GM12878 (cell line): ENCODE data around the gene CCSER1. TPM values are rescaled to one million over a fixed set of nuclear protein-coding genes. Genes with fewer than 3 reads are reported as not detected.

Source experiments
- ATAC-seq: fragments of 200-7000 bp; cut with Tn5 transposase; 3 replicates; pipeline ENCODE4 v1.9.1; 2020; ENCODE audit warnings: mild to moderate bottlenecking, moderate library complexity
- BruUV-seq: library from RNA; stranded (reverse); fragments of 400-500 nt; replicated peaks from 2 replicates; lab custom pipeline; 2021; lab: Mats Ljungman, UMichigan
- CTCF ChIA-PET: fragments of 300-600 bp; sonication (Branson Sonifier 250); formaldehyde crosslinking; extraction: SDS; loops from one replicate; lab custom pipeline; 2021; ENCODE audit warnings: inconsistent platforms; lab: Yijun Ruan, JAX
- POLR2A ChIA-PET: fragments of 350-600 bp; formaldehyde crosslinking; extraction: SDS; loops from one replicate; lab custom pipeline; 2021; ENCODE audit warnings: inconsistent platforms; lab: Charles Lee
- RAD21 ChIA-PET: fragments of 300-600 bp; sonication (Branson Sonifier 250); formaldehyde crosslinking; loops from one replicate; lab custom pipeline; 2023; ENCODE audit warnings: antibody characterized with exemption; ENCODE audit not compliant: unreplicated experiment; lab: Charles Lee
- SMC1A ChIA-PET: fragments of 300-600 bp; sonication (Branson Sonifier 250); formaldehyde crosslinking; loops from one replicate; lab custom pipeline; 2023; ENCODE audit not compliant: unreplicated experiment, uncharacterized antibody; lab: Charles Lee
- DNase-seq: peaks from one replicate; pipeline ENCODE4 v3.0.0-alpha.2; 2011; ENCODE audit warnings: low read depth, low spot score
- FAIRE-seq: peaks from 3 replicates; lab custom pipeline; 2011; peaks lifted over from hg19 to GRCh38; lab: Jason Lieb, UNC
- H2AFZ ChIP-seq: 2 replicates; pipeline ENCODE4 v1.6.0; 2011; ENCODE audit warnings: low read depth, low read length, control low read depth; ENCODE audit not compliant: control insufficient read depth
- H3K27ac ChIP-seq: 2 replicates; pipeline ENCODE4 v1.5.1; 2011; ENCODE audit warnings: control low read depth; ENCODE audit not compliant: control insufficient read depth, insufficient read depth
- H3K27me3 ChIP-seq, 2 experiments: replicated peaks in 1 of 2; 2 replicates each; pipeline versions ENCODE4 v1.6.0 to v1.6.1; 2011; ENCODE audit warnings: low read length in 1 of 2; ENCODE audit not compliant: control insufficient read depth in 2 of 2, insufficient read depth in 2 of 2
- H3K36me3 ChIP-seq, 2 experiments: 2 replicates each; pipeline ENCODE4 v1.5.1; 2011; ENCODE audit warnings: low read length in 1 of 2; ENCODE audit not compliant: control insufficient read depth in 2 of 2, insufficient read depth in 2 of 2
- H3K4me1 ChIP-seq: 2 replicates; pipeline ENCODE4 v1.6.1; 2011; ENCODE audit warnings: mild to moderate bottlenecking, low read length, moderate library complexity, mixed read lengths; ENCODE audit not compliant: control insufficient read depth, insufficient read depth
- H3K4me2 ChIP-seq: 2 replicates; pipeline ENCODE4 v1.6.0; 2011; ENCODE audit warnings: control low read depth; ENCODE audit not compliant: control insufficient read depth, insufficient read depth
- H3K4me3 ChIP-seq: fragments of 200-600 bp; sonication (generic); 2 replicates; pipeline ENCODE4 v1.5.1; 2016
- H3K79me2 ChIP-seq: 2 replicates; pipeline ENCODE4 v1.6.0; 2011; ENCODE audit warnings: low read length; ENCODE audit not compliant: control insufficient read depth, insufficient read depth
- H3K9ac ChIP-seq: 2 replicates; pipeline ENCODE4 v1.8.0; 2011; ENCODE audit warnings: low read length, control low read depth, mixed read lengths; ENCODE audit not compliant: control insufficient read depth, insufficient read depth
- H3K9me3 ChIP-seq: replicated peaks from 3 replicates; pipeline ENCODE4 v1.5.1; 2011; ENCODE audit warnings: mild to moderate bottlenecking, low read length; ENCODE audit not compliant: control insufficient read depth, insufficient read depth
- H4K20me1 ChIP-seq: 2 replicates; pipeline ENCODE4 v1.6.0; 2011; ENCODE audit not compliant: control insufficient read depth, insufficient read depth
- E4F1 ChIP-seq: fragments of 450-650 bp; IDR thresholded peaks from 2 replicates; pipeline ENCODE4 v1.6.1; 2018; ENCODE audit warnings: borderline replicate concordance, mild to moderate bottlenecking; ENCODE audit not compliant: partially characterized antibody
- IKZF1 ChIP-seq: fragments of 450-650 bp; conservative IDR thresholded peaks from 2 replicates; pipeline ENCODE4 v1.6.1; 2017; ENCODE audit warnings: antibody characterized with exemption, mild to moderate bottlenecking
- IKZF2 ChIP-seq, 2 experiments: fragments of 450-650 bp; IDR thresholded peaks; 2 replicates each; pipeline ENCODE4 v1.6.1; 2017; ENCODE audit warnings: mild to moderate bottlenecking in 2 of 2, moderate library complexity in 2 of 2
- RCOR1 ChIP-seq: conservative IDR thresholded peaks from 2 replicates; pipeline ENCODE4 v1.6.1; 2012; ENCODE audit warnings: low read depth, low read length, improper control_type of control experiment
- USF2 ChIP-seq: IDR thresholded peaks from 2 replicates; pipeline ENCODE4 v1.6.1; 2011; ENCODE audit warnings: low read depth, low read length, improper control_type of control experiment, borderline replicate concordance
- WGBS: methylation state at CpG from one replicate; pipeline ENCODE4 v1.1.6; 2016; ENCODE audit warnings: low lambda C conversion rate; ENCODE audit not compliant: insufficient replicate concordance, insufficient coverage; ENCODE audit errors: missing lambda C conversion rate; 5-methylcytosine and 5-hydroxymethylcytosine counted together
- in situ Hi-C: fragments of 300-500 bp; cut with MboI; formaldehyde crosslinking; loops from 9 replicates; pipeline ENCODE4 v1.14.3; 2018; ENCODE audit warnings: mixed read lengths
- intact Hi-C: fragments of 100-400 bp; cut with micrococcal nuclease; formaldehyde crosslinking; loops from one replicate; pipeline ENCODE4 v1.14.2; 2022; ENCODE audit not compliant: unreplicated experiment
- polyA plus RNA-seq, 11 experiments: library from polyadenylated mRNA; depleted of rRNA in 4 of 11; unstranded in 6 of 11; stranded (reverse) in 5 of 11; fragments of >200 nt; fragmentation: Nextera tagmentation in 4 of 11; fragmentation: Illumina TruSeq in 1 of 11; extraction: Ambion mirVana in 4 of 11; extraction: Trizol in 1 of 11; gene quantifications; 1 replicate in 1 of 11; 2 replicates in 10 of 11; pipeline versions ENCODE4 v1.2.1 to v1.2.3, GENCODE V29; 2011 to 2016; ENCODE audit warnings: inconsistent platforms in 2 of 11, missing spikeins in 2 of 11, low read depth in 1 of 11
- total RNA-seq, 4 experiments: library from RNA; depleted of rRNA in 3 of 4; stranded (reverse); fragments of >200 nt in 3 of 4; fragmentation: Illumina TruSeq in 1 of 4; extraction: Trizol in 1 of 4; gene quantifications; 2 replicates each; pipeline versions ENCODE4 v1.2.1 to v1.2.3, GENCODE V29; 2013 to 2021

CCSER1 gene
- total and polyA plus RNA-seq, 10 of the 15 experiments (the other 5 are each of a cell fraction or from before 2014, with no cell fraction given), result 0.22 to 2.7 (median 1.0) TPM

DNA sequence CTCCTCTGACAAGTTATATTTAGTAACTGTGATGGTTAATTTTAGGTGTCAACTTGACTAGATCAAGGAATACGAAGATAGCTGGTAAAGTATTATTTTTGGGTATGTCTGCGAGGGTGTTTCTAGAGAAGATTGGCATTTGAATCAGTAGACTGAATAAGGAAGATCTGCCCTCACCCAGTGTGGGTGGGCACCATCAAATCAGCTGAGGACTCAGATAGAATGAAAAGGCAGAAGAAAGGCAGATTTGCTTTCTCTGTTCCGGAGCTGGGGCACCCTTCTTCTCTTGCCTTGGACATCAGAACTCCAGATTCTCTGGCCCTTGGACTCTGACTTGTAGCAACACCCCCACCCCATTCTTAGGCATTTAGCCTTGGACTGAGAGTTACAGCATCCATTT lies 981.6 kb downstream of the CCSER1 start:
- no peaks in the 10 kb centered on the region for H3K9me3 ChIP-seq
- no peaks in the 10 kb centered on the region for H3K27me3 ChIP-seq
- ATAC-seq (no peak), FAIRE-seq (no peak), DNase-seq (no peak)
- H2AFZ ChIP-seq, result no peak overlapping the region
- no peak overlapping the region for H3K9ac ChIP-seq
- intact Hi-C loops (no loop called here), in situ Hi-C loops (loop anchor here (25.0 kb wide), 1 partner anchor 1279 kb away; no protein-coding TSS in a partner anchor)
- no peaks in the 10 kb centered on the region for H3K36me3 ChIP-seq
- POLR2A ChIA-PET, result no interaction called here
- no peak overlapping the region for H3K4me3 ChIP-seq
- no peaks in the 10 kb centered on the region for H4K20me1 ChIP-seq
- no peak overlapping the region for H3K27ac ChIP-seq
- no peaks in the 10 kb centered on the region for H3K4me1 ChIP-seq
- RAD21 ChIA-PET, result no interaction called here
- SMC1A ChIA-PET, result no interaction called here
- WGBS, result 2% methylated on average over 3 of the region's 3 CpGs
- TF ChIP-seq IKZF1, result no peak
- no peak for TF ChIP-seq RCOR1
- no peak overlapping the region for H3K4me2 ChIP-seq
- H3K79me2 ChIP-seq, result no peaks in the 10 kb centered on the region
- BruUV-seq, result no TSS peak
- CTCF ChIA-PET, result interaction anchor here (1.2 to 1.3 kb wide), 2 partner anchors 8 to 690 kb away, joined by 3 to 4 read pairs; no protein-coding TSS in a partner anchor

DNA sequence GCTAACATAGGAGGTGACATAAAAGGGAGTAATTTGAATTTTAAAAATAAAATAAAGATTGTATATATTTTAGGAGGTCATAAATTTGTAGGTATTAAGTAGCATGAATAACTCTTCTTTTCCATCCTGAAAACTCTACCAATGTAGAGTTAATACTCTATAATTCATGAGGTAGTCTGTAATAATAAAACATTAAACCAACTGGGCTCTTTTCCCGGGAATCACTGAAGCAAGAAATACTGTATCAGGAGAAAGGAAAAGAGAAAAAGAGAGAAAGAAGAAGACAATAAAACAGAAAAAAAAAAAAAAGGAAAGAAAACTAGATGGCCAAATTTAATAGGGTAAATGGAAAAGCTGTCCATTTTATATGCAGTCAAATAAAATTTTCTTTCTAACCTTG lies 984.4 kb downstream of the CCSER1 start:
- POLR2A ChIA-PET, result no interaction called here
- 46% methylated on average over 1 of the region's 1 CpG for WGBS
- DNase-seq, result no peak
- H3K4me3 ChIP-seq, result no peak overlapping the region
- BruUV-seq, result no TSS peak
- TF ChIP-seq USF2 (no peak), IKZF2 (IDR thresholded peaks at IDR 0.05) (no peak), E4F1 (no peak)
- TF ChIP-seq, all 136 proteins: peak for 0
- no peaks in the 10 kb centered on the region for H3K79me2 ChIP-seq
- H3K4me1 ChIP-seq, result no peaks in the 10 kb centered on the region
- ChIA-PET RAD21 (interaction anchor here (1.5 kb wide), 1 partner anchor 693 kb away, joined by 6 read pairs; no protein-coding TSS in a partner anchor), CTCF (interaction anchor here (0.9 to 3.9 kb wide), 5 partner anchors 12 to 1276 kb away, joined by 3 to 21 read pairs (median 15); no protein-coding TSS in a partner anchor), SMC1A (interaction anchor here (0.5 to 0.8 kb wide), 3 partner anchors 415 to 693 kb away, joined by 3 read pairs; no protein-coding TSS in a partner anchor)
- no peaks in the 10 kb centered on the region for H3K36me3 ChIP-seq
- H3K9me3 ChIP-seq, result no peaks in the 10 kb centered on the region
- H3K9ac ChIP-seq, result no peak overlapping the region
- H3K27ac ChIP-seq, result no peak overlapping the region
- no peaks in the 10 kb centered on the region for H4K20me1 ChIP-seq
- no peak overlapping the region for H3K4me2 ChIP-seq
- no peak for FAIRE-seq
- no peak overlapping the region for H2AFZ ChIP-seq
- intact Hi-C loops, result loop anchor here (10.0 kb wide), 1 partner anchor 697 kb away; no protein-coding TSS in a partner anchor
- in situ Hi-C loops, result loop anchor here (25.0 kb wide), 1 partner anchor 1276 kb away; no protein-coding TSS in a partner anchor
- no peak for ATAC-seq
- H3K27me3 ChIP-seq, result no peaks in the 10 kb centered on the region
